OCI-LY7 (cell line): Measurements from ENCODE around the gene IL11.

ENCODE experiments used
- CTCF ChIP-seq: fragments of 200-600 bp; sonication (generic); conservative IDR thresholded peaks from 2 replicates; pipeline ENCODE4 v1.5.1; 2014; ENCODE audit warnings: mild to moderate bottlenecking, antibody characterized with exemption, low read length, moderate library complexity, mixed read lengths
- EZH2phosphoT487 ChIP-seq: fragments of 200-600 bp; sonication (generic); IDR thresholded peaks from 2 replicates; pipeline ENCODE4 v1.6.1; 2018; ENCODE audit warnings: low read depth, borderline replicate concordance, mild to moderate bottlenecking, mixed run types, antibody characterized with exemption, low read length, moderate library complexity, mixed read lengths

GRCh38 chr19:55358943-55359908 lies 11.0 kb downstream of the IL11 start:
- TF ChIP-seq CTCF: no peak
- no peak for TF ChIP-seq EZH2phosphoT487
